HFF-Myc (cell line): ENCODE results near the gene TRIM13.
"Not testable (repeated sequence)": the region's sequence is repeated elsewhere in the genome, so short reads cannot be mapped to it uniquely, and the experiment has no call there.

Experiments used
- DNase-seq: peaks from one replicate; pipeline ENCODE4 v3.0.0-alpha.2; 2011; ENCODE audit warnings: low read depth; ENCODE audit errors: extremely low read depth
- H3K4me3 ChIP-seq: replicated peaks from 2 replicates; pipeline ENCODE4 v1.5.1; 2011; ENCODE audit warnings: low read depth, mild to moderate bottlenecking, control low read depth, low read length
- TF ChIP-seq, protein P1 (sequence below): IDR thresholded peaks from 2 replicates; pipeline ENCODE4 v1.5.1; 2012; ENCODE audit warnings: mild to moderate bottlenecking, low read depth, low read length, control low read depth; ENCODE audit errors: missing control alignments

Gene TRIM13

DNA sequence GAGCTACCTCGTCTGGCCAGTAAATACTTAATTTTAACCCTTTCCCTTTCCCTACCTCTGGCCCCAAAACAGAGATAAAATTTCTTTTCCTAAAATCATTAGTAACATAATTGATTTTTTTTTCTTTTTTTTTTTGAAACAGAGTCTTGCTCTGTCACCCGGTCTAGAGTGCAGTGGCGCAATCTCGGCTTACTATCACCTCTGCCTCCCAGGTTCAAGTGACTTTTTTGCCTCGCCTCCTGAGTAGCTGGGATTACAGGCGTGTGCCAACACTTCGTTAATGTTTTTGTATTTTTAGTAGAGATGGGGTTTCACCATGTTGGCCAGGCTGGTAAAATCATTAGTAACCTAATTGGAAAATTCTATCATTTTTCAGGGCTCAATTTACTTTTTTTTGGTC lies 10.4 kb upstream of the TRIM13 start:
- H3K4me3 ChIP-seq: no peak overlapping the region
- TF ChIP-seq, protein P1, sequence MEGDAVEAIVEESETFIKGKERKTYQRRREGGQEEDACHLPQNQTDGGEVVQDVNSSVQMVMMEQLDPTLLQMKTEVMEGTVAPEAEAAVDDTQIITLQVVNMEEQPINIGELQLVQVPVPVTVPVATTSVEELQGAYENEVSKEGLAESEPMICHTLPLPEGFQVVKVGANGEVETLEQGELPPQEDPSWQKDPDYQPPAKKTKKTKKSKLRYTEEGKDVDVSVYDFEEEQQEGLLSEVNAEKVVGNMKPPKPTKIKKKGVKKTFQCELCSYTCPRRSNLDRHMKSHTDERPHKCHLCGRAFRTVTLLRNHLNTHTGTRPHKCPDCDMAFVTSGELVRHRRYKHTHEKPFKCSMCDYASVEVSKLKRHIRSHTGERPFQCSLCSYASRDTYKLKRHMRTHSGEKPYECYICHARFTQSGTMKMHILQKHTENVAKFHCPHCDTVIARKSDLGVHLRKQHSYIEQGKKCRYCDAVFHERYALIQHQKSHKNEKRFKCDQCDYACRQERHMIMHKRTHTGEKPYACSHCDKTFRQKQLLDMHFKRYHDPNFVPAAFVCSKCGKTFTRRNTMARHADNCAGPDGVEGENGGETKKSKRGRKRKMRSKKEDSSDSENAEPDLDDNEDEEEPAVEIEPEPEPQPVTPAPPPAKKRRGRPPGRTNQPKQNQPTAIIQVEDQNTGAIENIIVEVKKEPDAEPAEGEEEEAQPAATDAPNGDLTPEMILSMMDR: no peak
- no peak for DNase-seq

DNA sequence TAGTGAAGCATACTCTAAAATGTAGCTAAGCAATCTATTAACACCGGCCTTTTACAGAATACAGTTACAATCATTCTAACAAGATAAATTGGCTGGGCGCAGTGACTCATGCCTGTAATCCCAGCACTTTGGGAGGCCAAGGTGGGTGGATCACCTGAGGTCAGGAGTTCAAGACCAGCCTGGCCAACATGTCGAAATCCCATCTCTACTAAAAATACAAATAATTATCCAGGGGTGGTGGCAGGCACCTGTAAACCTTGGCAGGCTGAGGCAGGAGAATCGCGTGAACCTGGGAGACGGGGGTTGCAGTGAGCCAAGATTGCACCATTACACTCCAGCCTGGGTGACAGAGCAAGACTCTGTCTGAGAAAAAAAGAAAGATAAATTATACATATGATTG lies 6.2 kb upstream of the TRIM13 start:
- not testable (repeated sequence) for DNase-seq, H3K4me3 ChIP-seq

DNA sequence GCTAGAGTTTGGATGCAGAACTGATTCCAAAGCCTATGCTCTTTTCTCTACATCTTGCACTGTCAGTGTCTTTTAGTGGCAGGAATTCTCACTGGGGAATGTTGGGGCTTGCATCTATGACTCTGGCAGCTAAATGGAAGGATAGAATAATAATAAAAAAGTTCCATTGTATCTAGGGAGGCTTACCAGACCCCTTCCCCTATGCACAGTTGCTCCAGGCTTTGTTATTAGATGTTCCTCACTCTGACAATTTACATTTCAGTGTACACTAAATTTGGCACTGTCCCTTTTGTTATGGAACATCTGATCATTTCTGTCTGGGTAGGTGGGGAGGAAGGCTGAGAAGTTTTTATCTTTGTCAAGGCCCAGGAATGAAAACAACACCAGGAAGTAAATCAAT lies 3.7 kb upstream of the TRIM13 start:
- H3K4me3 ChIP-seq: no peak overlapping the region
- no peak for DNase-seq
- TF ChIP-seq, protein P1: no peak

DNA sequence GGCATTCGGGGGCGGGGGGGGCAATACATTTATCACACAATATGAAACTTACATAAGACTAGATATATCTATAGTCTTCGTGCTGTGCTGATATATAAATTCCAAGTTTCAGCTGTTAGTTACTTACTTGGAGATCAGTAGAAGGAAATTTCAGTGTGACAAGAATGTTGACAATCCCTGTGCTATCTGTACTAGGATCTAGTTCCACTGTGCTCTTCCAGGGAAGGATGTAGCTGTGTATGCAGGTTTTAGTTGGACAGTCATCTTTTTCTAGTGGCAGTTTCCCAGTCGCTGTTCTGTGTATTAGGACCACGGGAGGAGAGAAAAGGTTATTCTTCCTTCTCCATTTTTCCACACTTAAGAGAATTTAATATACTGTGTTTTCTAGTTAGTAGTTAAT lies 3.2 kb upstream of the TRIM13 start:
- H3K4me3 ChIP-seq: no peak overlapping the region
- no peak for DNase-seq
- TF ChIP-seq, protein P1: no peak

DNA sequence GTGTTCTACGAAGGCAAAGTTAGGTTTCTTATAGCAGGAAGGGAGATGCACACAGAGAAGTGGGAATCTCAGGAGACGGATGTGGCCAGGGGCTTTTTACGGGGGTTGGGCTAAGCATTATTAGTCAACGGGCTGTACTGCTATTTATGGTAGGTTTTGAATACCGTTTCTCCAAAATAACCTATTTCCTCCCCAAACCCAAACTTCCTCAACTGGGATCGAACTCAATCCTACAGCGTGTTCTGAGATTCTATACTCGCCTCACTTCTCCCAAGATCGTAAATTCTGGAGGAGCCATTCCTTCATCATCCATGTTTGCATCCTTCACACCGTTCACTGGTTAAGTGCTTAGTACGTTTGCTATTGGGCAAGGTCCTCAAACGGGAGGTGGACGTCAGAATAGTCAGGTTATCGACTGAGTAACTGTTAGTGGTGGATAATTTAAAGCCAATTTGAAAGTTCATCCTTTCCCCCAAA lies 1.2 kb upstream of the TRIM13 start:
- TF ChIP-seq, protein P1: no peak
- no peak for DNase-seq
- peak overlapping the region; percentile 62 for H3K4me3 ChIP-seq

DNA sequence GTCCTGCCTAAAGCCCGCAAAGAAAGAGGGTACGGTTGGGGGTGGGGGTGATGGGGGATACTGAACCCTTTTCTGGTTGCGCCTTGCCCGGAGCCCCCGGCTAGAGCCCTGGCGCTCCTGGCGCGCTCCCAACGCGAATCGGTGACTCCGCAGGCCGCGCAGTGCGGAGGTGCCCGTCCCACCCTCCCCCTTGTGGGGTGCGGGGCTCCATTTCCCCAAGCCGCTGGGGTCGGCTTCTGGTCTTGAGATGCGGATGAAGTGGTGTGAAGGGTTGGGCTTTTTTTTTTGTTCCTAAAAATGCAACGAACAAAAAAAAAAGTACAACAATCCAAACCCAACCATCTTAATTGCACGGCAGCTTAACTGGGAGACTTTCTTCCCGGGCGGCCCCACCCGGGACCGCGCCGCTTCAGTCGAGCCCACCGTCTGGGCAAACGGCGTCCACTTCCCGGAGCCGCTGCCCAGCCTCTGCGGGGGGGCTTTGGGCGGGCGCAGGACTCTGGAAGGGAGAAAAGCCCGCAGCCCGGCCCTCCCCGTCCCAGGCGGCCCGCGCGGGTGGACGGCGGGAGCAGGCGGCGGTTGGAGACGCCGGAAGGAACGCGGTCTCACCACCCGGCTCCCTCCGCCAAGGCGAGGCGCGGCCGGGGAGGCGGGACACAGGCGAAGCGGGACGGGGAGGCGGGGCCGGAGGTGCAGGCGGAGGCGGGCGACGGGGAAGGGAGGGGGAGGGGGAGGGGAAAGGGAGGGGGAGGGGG lies 504 bp upstream of the TRIM13 start:
- peak overlapping the region; percentile 62 for H3K4me3 ChIP-seq
- DNase-seq: peak; percentile 24
- TF ChIP-seq, protein P1: no peak

DNA sequence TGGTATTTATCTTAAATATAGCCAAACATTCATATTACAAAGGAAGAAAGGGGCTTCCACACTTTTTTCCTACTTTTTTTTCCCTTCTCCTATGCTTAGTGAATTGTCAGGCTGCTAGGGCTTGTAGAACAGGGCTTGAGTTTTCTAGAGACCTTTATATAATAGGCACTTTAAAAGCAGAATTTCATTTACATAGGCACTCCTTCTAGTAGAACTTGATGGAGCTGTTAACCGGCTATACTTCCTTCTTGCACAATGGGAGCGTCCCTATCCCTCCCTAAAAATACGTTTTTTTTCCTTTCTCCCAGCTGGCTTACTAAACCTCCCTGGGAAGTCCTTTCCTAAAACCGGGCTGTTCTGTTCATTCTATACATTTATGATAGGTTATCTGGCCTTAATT lies 1.1 kb downstream of the TRIM13 start:
- H3K4me3 ChIP-seq: peak overlapping the region; percentile 76
- TF ChIP-seq, protein P1: no peak
- DNase-seq: no peak
